HG02759 (cell line): Measurements from ENCODE around the gene EIF3F.

ENCODE experiments used
- ATAC-seq: cut with Tn5 transposase; IDR thresholded peaks from one replicate; pipeline ENCODE4 v1.9.1; 2021; ENCODE audit warnings: mild to moderate bottlenecking, moderate library complexity; ENCODE audit not compliant: unreplicated experiment

Gene EIF3F

GRCh38 chr11:8036002-8036802 is 49.1 kb downstream of the EIF3F start:
- no peak for ATAC-seq

- no peak for ATAC-seq
These were observed 49.8 kb downstream of the EIF3F start for GRCh38 chr11:8036986-8037385.

- ATAC-seq: no peak
These were observed 51.3 kb downstream of the EIF3F start for GRCh38 chr11:8038393-8038792.

- no peak for ATAC-seq
These were observed 51.8 kb downstream of the EIF3F start for GRCh38 chr11:8038811-8039529.

- no peak for ATAC-seq
These were observed 52.6 kb downstream of the EIF3F start for GRCh38 chr11:8039530-8040260.

- ATAC-seq: no peak
These were observed 53.3 kb downstream of the EIF3F start for GRCh38 chr11:8040261-8040920.

GRCh38 chr11:8040921-8041285 is 53.8 kb downstream of the EIF3F start:
- no peak for ATAC-seq

- ATAC-seq: no peak
These were observed 54.4 kb downstream of the EIF3F start for GRCh38 chr11:8041576-8041975.

- ATAC-seq: no peak
These were observed 56.6 kb downstream of the EIF3F start for GRCh38 chr11:8043756-8044155.

GRCh38 chr11:8045839-8046238 is 58.7 kb downstream of the EIF3F start:
- no peak for ATAC-seq

- no peak for ATAC-seq
These were observed 60.2 kb downstream of the EIF3F start for GRCh38 chr11:8047382-8047781.

GRCh38 chr11:8049084-8049483 is 61.9 kb downstream of the EIF3F start:
- ATAC-seq: no peak
